Panc1 (cell line): ENCODE results near the gene MED12L. TPM values are rescaled to one million over a fixed set of nuclear protein-coding genes. Genes with fewer than 3 reads are reported as not detected.

Experiments used
- ATAC-seq: fragments of 200-7000 bp; cut with Tn5 transposase; 2 replicates; pipeline ENCODE4 v1.9.1; 2020; ENCODE audit warnings: mild to moderate bottlenecking, moderate library complexity
- BruUV-seq: library from RNA; stranded (reverse); fragments of 400-500 nt; replicated peaks from 2 replicates; lab custom pipeline; 2021; lab: Mats Ljungman, UMichigan
- CTCF ChIA-PET: fragments of 300-600 bp; sonication (Branson Sonifier 250); formaldehyde crosslinking; loops from one replicate; lab custom pipeline; 2022; ENCODE audit warnings: antibody characterized with exemption; lab: Charles Lee
- POLR2A ChIA-PET: fragments of 300-600 bp; sonication (Branson Sonifier 250); formaldehyde crosslinking; loops from one replicate; lab custom pipeline; 2022; ENCODE audit warnings: antibody characterized with exemption; lab: Charles Lee
- DNase-seq: peaks from one replicate; pipeline ENCODE4 v3.0.0-alpha.2; 2010; ENCODE audit warnings: low read depth, low spot score
- H3K27ac ChIP-seq: 2 replicates; pipeline ENCODE4 v1.5.1; 2011; ENCODE audit warnings: mild to moderate bottlenecking, low read length, inconsistent platforms
- H3K27me3 ChIP-seq: fragments of 200-500 bp; sonication (Bioruptor generic); 2 replicates; pipeline ENCODE4 v1.6.0; 2014; ENCODE audit warnings: low read length, inconsistent platforms; ENCODE audit not compliant: control insufficient read depth, insufficient read depth
- H3K36me3 ChIP-seq: fragments of 200-500 bp; sonication (Bioruptor generic); 2 replicates; pipeline ENCODE4 v1.5.1; 2014; ENCODE audit warnings: inconsistent platforms, mild to moderate bottlenecking, low read length, moderate library complexity; ENCODE audit not compliant: control insufficient read depth, insufficient read depth
- H3K4me1 ChIP-seq: 2 replicates; pipeline ENCODE4 v1.5.1; 2011; ENCODE audit warnings: inconsistent platforms, mild to moderate bottlenecking, low read length, moderate library complexity; ENCODE audit not compliant: control insufficient read depth, insufficient read depth
- H3K4me3 ChIP-seq, 2 experiments: 2 replicates each; pipeline ENCODE4 v1.5.1; 2011 to 2012; ENCODE audit warnings: low read depth in 2 of 2, low read length in 2 of 2, mild to moderate bottlenecking in 2 of 2, inconsistent platforms in 1 of 2, moderate library complexity in 1 of 2
- H3K9me3 ChIP-seq: fragments of 200-500 bp; sonication (Bioruptor generic); 2 replicates; pipeline ENCODE4 v1.5.1; 2014; ENCODE audit warnings: low read depth, mild to moderate bottlenecking, inconsistent platforms, low read length, moderate library complexity; ENCODE audit not compliant: control insufficient read depth, insufficient read depth
- POLR2AphosphoS5 ChIP-seq: IDR thresholded peaks from 2 replicates; pipeline ENCODE4 v1.6.1; 2012; ENCODE audit warnings: mild to moderate bottlenecking, low read depth, low read length, moderate library complexity
- SIN3A ChIP-seq: IDR thresholded peaks from 2 replicates; pipeline ENCODE4 v1.6.1; 2012; ENCODE audit warnings: low read depth, mild to moderate bottlenecking, low read length, moderate library complexity, borderline replicate concordance; ENCODE audit not compliant: insufficient read depth
- TCF7L2 ChIP-seq: IDR thresholded peaks from 2 replicates; pipeline ENCODE4 v1.6.1; 2011; ENCODE audit warnings: mild to moderate bottlenecking, low read depth, low read length, inconsistent platforms
- in situ Hi-C: cut with HindIII; loops from 2 replicates; pipeline ENCODE4 v1.10.0; 2016; ENCODE audit warnings: low sequenced_read_pairs, low pct_unique_long_range_greater_than_20kb
- intact Hi-C: fragments of 100-400 bp; cut with micrococcal nuclease; formaldehyde crosslinking; loops from one replicate; pipeline ENCODE4 v1.10.0; 2022; ENCODE audit not compliant: unreplicated experiment
- total RNA-seq: library from RNA; stranded (reverse); gene quantifications from one replicate; pipeline ENCODE4 v1.2.1, GENCODE V29; 2021; ENCODE audit not compliant: unreplicated experiment
- TF ChIP-seq, protein P1 (sequence below), 2 experiments: IDR thresholded peaks; 2 replicates each; pipeline ENCODE4 v1.6.1; 2011 to 2012; ENCODE audit warnings: low read depth in 2 of 2, control low read depth in 1 of 2, low read length in 1 of 2, mild to moderate bottlenecking in 1 of 2, moderate library complexity in 1 of 2; ENCODE audit not compliant: insufficient read depth in 1 of 2
- TF ChIP-seq, protein P2 (sequence below): fragments of 450-650 bp; IDR thresholded peaks from 2 replicates; pipeline ENCODE4 v1.5.1; 2017; ENCODE audit warnings: mild to moderate bottlenecking

MED12L gene
- total RNA-seq, 1 experiment from 2014 or later: 2.8 TPM

DNA sequence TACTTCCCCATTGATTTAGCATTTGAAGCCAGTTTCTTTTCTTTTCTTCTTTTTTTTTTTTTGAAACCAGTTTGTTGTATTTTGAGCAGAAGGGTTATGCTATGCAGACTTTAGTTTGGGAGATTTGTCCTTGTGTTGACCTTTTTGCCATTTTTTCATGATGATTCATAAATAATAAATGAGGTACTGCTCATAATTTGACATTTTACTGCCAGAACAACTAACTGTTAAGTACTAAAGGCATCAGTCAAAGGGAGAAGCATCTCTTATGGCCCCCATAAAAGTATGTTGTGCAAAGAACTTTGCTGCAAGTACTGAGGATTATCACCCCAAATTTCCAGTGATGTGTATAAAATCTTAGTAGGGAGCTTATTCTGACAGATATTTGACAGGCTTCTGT, 232.8 kb downstream of the MED12L start:
- no peaks in the 10 kb centered on the region for H3K9me3 ChIP-seq
- ChIA-PET CTCF (no interaction called here), POLR2A (no interaction called here)
- H3K4me3 ChIP-seq: no peak overlapping the region
- in situ Hi-C loops (no loop called here), intact Hi-C loops (no loop called here)
- H3K36me3 ChIP-seq: no peaks in the 10 kb centered on the region
- TF ChIP-seq, protein P1, sequence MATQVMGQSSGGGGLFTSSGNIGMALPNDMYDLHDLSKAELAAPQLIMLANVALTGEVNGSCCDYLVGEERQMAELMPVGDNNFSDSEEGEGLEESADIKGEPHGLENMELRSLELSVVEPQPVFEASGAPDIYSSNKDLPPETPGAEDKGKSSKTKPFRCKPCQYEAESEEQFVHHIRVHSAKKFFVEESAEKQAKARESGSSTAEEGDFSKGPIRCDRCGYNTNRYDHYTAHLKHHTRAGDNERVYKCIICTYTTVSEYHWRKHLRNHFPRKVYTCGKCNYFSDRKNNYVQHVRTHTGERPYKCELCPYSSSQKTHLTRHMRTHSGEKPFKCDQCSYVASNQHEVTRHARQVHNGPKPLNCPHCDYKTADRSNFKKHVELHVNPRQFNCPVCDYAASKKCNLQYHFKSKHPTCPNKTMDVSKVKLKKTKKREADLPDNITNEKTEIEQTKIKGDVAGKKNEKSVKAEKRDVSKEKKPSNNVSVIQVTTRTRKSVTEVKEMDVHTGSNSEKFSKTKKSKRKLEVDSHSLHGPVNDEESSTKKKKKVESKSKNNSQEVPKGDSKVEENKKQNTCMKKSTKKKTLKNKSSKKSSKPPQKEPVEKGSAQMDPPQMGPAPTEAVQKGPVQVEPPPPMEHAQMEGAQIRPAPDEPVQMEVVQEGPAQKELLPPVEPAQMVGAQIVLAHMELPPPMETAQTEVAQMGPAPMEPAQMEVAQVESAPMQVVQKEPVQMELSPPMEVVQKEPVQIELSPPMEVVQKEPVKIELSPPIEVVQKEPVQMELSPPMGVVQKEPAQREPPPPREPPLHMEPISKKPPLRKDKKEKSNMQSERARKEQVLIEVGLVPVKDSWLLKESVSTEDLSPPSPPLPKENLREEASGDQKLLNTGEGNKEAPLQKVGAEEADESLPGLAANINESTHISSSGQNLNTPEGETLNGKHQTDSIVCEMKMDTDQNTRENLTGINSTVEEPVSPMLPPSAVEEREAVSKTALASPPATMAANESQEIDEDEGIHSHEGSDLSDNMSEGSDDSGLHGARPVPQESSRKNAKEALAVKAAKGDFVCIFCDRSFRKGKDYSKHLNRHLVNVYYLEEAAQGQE (IDR thresholded peaks at IDR 0.05; ENCODE audit: insufficient read depth in 1 of 2, low read depth in 2 of 2, low read length in 1 of 2): no peak
- TF ChIP-seq POLR2AphosphoS5: no peak
- TF ChIP-seq, protein P2, sequence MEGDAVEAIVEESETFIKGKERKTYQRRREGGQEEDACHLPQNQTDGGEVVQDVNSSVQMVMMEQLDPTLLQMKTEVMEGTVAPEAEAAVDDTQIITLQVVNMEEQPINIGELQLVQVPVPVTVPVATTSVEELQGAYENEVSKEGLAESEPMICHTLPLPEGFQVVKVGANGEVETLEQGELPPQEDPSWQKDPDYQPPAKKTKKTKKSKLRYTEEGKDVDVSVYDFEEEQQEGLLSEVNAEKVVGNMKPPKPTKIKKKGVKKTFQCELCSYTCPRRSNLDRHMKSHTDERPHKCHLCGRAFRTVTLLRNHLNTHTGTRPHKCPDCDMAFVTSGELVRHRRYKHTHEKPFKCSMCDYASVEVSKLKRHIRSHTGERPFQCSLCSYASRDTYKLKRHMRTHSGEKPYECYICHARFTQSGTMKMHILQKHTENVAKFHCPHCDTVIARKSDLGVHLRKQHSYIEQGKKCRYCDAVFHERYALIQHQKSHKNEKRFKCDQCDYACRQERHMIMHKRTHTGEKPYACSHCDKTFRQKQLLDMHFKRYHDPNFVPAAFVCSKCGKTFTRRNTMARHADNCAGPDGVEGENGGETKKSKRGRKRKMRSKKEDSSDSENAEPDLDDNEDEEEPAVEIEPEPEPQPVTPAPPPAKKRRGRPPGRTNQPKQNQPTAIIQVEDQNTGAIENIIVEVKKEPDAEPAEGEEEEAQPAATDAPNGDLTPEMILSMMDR: no peak
- no peak for TF ChIP-seq TCF7L2
- TF ChIP-seq SIN3A: no peak
- H3K27me3 ChIP-seq: no peaks in the 10 kb centered on the region
- H3K4me1 ChIP-seq: no peaks in the 10 kb centered on the region
- no TSS peak for BruUV-seq
- ATAC-seq: no peak
- DNase-seq: no peak
- H3K27ac ChIP-seq: no peak overlapping the region

DNA sequence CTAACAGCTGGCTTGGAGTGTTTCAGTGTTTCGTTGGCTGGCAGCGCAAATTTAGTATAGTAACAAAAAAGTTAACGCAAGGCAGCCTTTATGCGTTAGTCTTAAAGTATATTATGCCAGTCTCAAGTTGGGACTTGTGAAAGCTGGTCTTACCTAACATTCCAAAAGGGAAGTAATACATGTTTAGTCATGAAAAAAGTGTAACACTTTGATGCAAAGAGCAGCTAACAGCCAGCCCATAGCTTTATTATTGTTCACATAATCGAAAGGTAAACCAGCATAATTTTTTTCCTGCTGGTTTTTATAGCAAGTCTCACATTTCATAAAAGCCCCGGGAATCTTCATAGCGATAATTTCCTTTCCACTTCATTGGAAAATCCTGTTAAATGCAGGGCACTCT, 233.5 kb downstream of the MED12L start:
- ChIA-PET CTCF (no interaction called here), POLR2A (no interaction called here)
- DNase-seq: no peak
- Histone ChIP-seq H3K36me3 (no peaks in the 10 kb centered on the region), H3K4me3 (no peak overlapping the region), H3K27ac (no peak overlapping the region), H3K27me3 (no peaks in the 10 kb centered on the region), H3K9me3 (no peaks in the 10 kb centered on the region), H3K4me1 (no peaks in the 10 kb centered on the region)
- TF ChIP-seq, protein P1 (IDR thresholded peaks at IDR 0.05; ENCODE audit: insufficient read depth in 1 of 2, low read depth in 2 of 2, low read length in 1 of 2): no peak
- TF ChIP-seq TCF7L2 (no peak), POLR2AphosphoS5 (no peak), SIN3A (no peak)
- TF ChIP-seq, protein P2: no peak
- in situ Hi-C loops: no loop called here
- intact Hi-C loops: no loop called here
- no peak for ATAC-seq
- no TSS peak for BruUV-seq
